GM18951 (cell line): ENCODE measurements around the gene AKAP13.
"Not testable (repeated sequence)": the region's sequence is repeated elsewhere in the genome, so short reads cannot be mapped to it uniquely, and the experiment has no call there.

Experiments used
- POLR2A ChIP-seq: IDR thresholded peaks from 4 replicates; pipeline ENCODE4 v1.6.1; 2011; ENCODE audit warnings: mild to moderate bottlenecking; ENCODE audit not compliant: insufficient read length, insufficient read depth; ENCODE audit errors: extremely low read depth
- in situ Hi-C: fragments of 300-500 bp; cut with MboI; formaldehyde crosslinking; loops from one replicate; pipeline ENCODE4 v1.12.0; 2022; ENCODE audit warnings: low sequenced_read_pairs, mixed read lengths, inconsistent platforms; ENCODE audit not compliant: unreplicated experiment

AKAP13 gene

DNA sequence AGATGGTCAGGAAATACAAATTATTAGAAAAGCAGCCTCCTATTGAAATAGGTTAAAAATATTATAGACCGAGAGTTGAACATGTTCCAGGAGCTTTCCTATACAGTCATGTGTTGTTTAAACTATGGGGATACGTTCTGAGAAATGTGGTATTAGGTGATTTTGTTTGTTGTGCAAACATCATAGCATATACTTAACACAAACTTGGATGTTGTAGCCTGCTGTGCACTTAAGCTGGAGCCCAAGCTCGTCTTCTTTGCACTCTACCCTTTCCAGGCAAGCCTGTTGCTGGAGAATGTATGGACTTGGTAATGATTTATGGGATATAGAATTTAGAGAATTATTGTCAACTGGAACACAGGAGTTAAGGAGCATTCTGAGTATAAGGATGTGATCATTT lies 140.2 kb downstream of the AKAP13 start:
- TF ChIP-seq POLR2A = no peak
- in situ Hi-C loops = no loop called here

DNA sequence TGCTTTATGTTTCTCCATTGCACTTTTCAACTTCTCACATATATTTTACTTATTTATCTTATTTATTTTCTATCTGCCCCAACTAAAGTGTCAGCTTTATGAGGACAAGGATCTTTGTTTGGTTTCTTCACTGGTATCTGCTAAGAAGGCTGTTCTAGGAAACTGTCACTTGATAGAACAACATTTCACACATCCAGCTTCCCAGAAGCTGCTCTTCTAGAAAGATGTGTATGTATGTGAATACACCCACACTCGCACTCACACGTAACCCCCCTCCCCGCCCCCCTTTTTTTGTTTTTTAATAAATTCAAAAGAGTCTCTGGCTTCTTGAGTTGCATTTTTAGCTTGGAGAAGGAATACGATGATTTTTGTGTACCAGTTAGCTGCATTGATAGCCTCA lies 143.1 kb downstream of the AKAP13 start:
- in situ Hi-C loops = no loop called here
- TF ChIP-seq POLR2A = no peak

DNA sequence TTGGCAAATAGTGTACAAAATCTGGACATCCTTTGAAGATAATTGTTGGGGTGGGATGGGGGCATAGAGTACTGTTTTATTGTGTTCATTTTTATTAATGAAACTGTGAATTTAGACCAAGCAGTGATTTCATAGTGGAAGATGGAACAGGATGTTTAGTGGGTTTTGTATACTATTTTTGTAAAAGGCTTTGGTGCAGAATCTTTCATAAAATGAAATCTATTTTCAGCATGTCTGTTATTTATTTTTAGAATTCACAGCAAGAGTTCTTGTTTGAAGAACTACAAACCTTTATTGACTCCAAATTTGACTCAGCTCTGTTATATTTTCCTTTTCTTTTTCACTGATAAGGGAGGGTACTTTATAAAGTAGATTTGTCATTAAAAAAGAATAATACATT lies 145.4 kb downstream of the AKAP13 start:
- TF ChIP-seq POLR2A = no peak
- in situ Hi-C loops = no loop called here

DNA sequence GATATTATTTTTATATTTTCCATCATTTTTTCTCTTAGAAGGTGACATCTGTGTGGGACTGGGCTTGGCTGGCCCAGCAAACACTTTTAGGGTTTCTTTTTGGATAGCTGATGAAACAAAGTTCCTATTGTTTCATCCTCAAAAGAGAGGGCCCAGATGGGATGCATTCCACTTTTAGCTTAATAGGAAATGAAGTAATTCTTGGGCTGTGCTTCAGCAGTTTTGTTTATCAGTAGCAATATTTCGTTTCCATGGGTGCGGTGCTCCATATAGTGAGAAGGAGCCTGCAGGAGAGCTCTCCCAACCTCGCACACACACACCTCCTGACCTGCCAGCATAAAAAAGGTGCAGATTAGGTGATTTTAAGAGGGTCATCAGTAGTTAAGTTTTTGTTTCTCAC lies 147.5 kb downstream of the AKAP13 start:
- no peak for TF ChIP-seq POLR2A
- in situ Hi-C loops = no loop called here

DNA sequence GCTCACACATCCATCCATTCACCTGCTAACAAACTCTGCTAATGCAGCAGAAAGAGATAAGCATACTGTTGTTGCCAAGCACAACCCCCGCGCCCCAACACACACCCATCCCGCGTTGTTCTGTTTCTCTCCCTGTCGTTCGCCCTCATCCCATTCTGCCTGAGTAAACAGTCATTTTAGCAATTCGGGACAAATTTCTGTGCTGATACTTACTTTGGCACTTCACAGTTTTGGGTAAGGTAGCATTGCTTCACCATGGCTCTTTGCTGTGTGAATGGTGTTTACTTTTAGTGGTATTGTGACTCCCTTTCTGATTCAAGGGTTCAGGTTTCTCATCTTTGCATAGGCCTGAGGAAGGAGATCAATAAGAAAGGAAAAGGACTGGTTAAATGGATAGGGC lies 149.7 kb downstream of the AKAP13 start:
- in situ Hi-C loops = no loop called here
- TF ChIP-seq POLR2A = no peak

DNA sequence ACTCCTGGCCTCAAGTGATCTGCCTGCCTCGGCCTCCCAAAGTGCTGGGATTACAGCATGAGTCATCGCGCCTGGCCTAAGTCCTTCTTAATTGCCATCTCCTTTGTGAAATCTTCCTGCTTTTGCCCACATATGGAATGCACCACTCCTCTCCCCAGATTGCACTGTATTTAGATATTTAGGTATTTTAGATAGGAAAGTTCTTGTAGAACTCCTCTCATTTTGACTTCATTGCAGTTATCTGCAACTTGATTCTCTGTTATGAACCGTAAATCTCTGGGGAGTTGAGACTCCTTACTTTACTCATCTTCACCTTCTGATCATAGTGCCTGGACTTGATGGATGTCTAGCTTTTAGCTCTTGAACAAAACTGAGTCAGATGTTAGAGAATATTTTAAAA lies 150.7 kb downstream of the AKAP13 start:
- TF ChIP-seq POLR2A = no peak
- in situ Hi-C loops = no loop called here

DNA sequence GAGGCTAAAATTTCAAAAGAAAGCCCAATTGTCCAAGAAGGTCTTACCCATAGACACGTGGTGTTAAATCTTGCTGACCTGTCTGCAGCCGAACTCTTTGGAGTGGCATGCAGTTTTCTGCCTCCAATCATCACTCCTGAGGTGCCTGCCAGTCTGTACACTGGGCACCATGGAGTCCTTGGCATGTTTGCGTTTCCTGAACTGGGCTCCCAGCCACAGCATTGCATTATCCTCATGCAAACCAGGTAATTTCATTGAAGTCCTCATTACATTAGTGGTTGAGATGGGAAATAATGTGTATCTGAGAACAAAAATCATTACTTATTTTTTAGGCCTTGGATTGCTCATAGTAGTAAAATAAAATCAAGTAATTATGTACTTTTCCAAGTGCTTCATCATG lies 152.3 kb downstream of the AKAP13 start:
- in situ Hi-C loops = no loop called here
- no peak for TF ChIP-seq POLR2A

DNA sequence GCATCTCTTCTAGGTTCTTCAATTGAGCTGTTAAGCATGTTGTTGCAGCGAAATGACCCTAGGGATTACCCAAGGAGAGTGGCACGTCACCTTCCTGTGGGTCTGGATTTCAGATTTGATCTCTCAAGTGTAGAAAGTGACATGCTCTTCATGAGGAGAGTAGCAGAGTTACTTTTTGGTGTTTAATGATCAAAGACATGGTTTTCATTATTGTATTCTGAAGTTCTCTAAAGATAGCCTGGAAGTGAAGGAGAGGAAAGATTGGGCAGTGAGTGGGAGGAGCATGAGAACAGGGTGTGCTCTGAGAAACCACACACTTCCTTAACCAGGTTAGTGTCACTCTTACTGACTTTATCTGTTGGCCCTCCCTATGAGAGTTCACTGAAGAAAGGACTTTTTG lies 153.6 kb downstream of the AKAP13 start:
- in situ Hi-C loops = no loop called here
- no peak for TF ChIP-seq POLR2A

DNA sequence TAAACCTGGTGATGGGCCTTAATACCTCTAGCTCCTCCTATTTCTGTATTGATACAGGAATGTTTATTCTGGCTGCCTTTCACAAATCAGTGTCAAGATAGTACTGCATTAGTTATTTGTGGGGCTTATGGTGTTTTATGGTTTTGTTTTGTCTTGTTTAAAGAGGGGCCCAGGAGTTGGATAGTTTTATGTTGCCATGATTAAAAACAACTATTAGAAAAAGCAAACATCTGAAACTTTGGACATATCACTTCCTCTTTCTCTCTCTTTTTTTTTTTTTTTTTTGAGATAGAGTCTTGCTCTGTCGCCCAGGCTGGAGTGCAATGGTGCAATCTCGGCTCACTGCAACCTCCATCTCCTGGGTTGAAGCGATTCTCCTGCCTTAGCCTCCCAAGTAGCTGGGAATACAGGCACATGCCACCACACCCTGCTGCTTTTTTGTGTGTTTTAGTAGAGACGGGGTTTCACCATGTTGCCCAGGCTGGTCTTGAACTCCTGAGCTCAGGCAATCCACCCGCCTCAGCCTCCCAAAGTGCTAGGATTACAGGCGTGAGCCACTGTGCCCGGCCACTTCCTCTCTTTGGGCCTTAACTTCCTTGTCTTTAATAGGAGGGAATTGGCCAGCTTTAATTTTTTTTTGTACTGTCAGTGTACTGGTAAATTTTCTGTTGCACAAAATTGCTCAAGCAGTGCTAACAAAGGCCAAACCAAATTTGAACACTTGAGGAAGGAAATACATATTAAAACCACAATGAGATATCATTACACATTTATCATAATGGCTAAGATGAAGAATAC lies 155.3 kb downstream of the AKAP13 start:
- in situ Hi-C loops = not testable (repeated sequence)

DNA sequence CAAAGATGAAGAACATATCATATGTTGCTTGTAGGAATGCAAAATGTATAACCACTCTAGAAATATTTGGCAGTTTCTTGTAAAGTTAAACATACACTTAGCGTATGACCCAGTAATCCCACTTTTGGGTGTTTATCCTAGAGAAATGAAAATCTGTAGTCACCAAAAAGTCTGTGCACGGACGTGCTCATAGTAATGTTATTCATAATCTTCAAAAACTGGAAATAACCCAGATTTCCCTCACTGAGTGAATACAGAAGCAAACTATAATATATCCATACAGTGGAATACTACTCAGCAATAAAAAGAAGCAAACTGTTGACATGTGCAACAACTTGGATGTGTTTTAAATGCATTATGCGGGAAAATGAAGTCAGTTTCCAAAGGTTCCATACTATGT lies 155.9 kb downstream of the AKAP13 start:
- in situ Hi-C loops = no loop called here
- no peak for TF ChIP-seq POLR2A

DNA sequence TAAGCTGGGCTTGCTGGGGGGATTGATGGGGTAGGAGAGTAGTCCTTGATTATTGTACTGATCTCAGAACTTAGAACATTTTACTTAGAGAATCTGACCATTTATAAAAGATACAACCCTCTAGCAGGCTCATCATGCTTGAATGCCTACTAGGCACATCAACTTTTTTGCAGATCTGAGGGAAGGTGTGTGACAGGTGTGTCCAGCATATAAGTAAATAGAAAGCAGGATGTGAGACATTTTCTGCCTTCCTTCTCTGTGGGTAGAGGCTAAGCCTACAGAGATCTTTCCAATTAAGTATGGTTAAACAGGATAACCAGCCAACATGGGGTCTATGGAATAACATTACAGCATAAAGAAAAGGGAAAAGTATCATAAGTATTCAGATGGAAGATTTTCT lies 159.1 kb downstream of the AKAP13 start:
- in situ Hi-C loops = no loop called here

DNA sequence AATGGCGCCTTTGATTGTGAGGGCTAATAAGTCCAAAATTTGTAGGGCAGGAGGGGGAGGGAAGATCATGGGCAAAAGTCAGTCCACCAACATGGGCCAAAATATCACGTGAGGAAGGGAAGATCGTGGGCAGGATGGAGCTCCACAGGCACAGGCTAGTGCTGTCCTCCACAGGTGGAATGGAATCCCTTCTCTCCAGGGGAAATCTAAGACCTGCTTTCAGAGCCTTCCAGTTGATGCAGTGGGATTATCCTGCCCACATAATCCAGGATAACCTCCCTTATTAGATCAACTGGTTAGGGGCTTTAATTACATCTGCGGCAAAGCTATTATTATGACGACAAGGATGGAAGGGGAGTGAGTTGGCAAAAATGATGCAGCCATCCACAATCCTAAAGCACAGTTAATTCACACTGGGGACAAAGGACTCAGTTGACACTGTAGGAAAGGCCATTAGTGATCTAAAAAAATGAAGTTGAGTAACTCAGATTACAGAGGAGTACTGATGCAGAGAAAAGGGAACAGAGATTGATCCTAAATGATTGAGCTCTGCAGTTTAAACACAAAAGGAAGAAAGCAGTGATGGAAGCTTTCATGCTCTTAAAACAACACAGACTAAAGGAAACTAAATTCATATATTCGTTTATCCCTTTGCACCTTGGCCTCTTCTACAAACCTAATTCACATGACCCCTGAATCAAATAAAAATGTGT lies 159.8 kb downstream of the AKAP13 start:
- TF ChIP-seq POLR2A = no peak
- in situ Hi-C loops = no loop called here

More for the DNA sequence above, 159.1 kb downstream of the AKAP13 start:
- no peak for TF ChIP-seq POLR2A

DNA sequence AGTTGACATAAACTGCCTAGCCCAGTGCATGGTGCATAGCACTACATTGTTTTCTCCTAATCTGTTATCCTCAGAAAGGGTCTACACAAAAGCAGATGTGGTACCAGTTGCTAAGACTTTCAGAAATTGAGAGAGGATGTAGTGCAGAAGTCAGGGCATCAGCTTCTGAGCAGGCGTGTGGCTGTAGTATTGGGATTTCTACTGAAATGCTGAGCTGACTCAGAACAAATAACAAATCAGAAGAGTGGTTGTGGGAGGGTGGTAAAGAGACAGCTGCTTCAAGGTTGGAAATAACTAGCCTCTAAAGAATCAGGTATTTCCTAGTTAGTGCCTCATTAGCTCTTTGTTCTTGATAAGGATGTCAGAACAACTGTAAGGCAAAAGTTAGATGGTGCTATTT lies 161.3 kb downstream of the AKAP13 start:
- in situ Hi-C loops = no loop called here
- no peak for TF ChIP-seq POLR2A

DNA sequence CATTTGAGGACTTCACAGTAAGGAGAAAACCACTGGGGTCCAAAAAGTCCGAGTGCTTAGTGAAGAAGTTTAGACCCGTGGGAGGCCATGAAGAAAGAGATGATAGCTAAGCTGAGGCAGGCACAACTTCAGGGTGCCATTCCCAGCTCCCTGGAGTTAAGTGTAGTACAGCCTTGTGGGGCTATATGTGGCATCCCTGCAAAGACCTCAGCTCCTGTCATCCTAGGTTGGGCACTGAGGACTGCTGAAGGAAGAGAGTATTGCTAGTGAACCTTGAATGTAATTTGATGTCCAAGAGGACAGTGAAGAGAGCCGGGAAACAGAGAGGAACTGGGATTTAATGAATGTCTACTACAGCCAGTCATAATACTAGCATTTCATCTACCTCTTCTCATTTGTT lies 162.1 kb downstream of the AKAP13 start:
- in situ Hi-C loops = no loop called here
- TF ChIP-seq POLR2A = no peak
